ENCODE measurements around the gene CAVIN2.

CAVIN2 gene

GRCh38 chr2:191839918-191840804 lies 6.7 kb downstream of the CAVIN2 start:
- no peaks in the 10 kb centered on the region for H3K4me1 Mint-ChIP-seq (ENCODE audit: low read depth)
- H3K27me3 Mint-ChIP-seq (ENCODE audit: low read depth), result peaks cover 24% of the 10 kb centered on the region
- H3K4me3 Mint-ChIP-seq, result no peak overlapping the region

GRCh38 chr2:191838526-191838925 lies 8.4 kb downstream of the CAVIN2 start:
- H3K27me3 Mint-ChIP-seq (ENCODE audit: low read depth), result peaks cover 18% of the 10 kb centered on the region
- H3K36me3 Mint-ChIP-seq (ENCODE audit: low read depth), result no peaks in the 10 kb centered on the region
- no peak for DNase-seq (ENCODE audit: low spot score)
- no peaks in the 10 kb centered on the region for H3K4me1 Mint-ChIP-seq (ENCODE audit: low read depth)
- H3K4me3 Mint-ChIP-seq, result no peak overlapping the region
- H3K27ac Mint-ChIP-seq, result no peak overlapping the region
- H3K9me3 Mint-ChIP-seq, result no peaks in the 10 kb centered on the region

More at GRCh38 chr2:191839918-191840804, 6.7 kb downstream of the CAVIN2 start:
- no peaks in the 10 kb centered on the region for H3K36me3 Mint-ChIP-seq (ENCODE audit: low read depth)
- H3K27ac Mint-ChIP-seq, result no peak overlapping the region
- no peak for DNase-seq (ENCODE audit: low spot score)
- H3K9me3 Mint-ChIP-seq, result no peaks in the 10 kb centered on the region

- no peaks in the 10 kb centered on the region for H3K9me3 Mint-ChIP-seq
- H3K27ac Mint-ChIP-seq, result no peak overlapping the region
- H3K4me1 Mint-ChIP-seq (ENCODE audit: low read depth), result no peaks in the 10 kb centered on the region
- no peaks in the 10 kb centered on the region for H3K36me3 Mint-ChIP-seq (ENCODE audit: low read depth)
- DNase-seq (ENCODE audit: low spot score), result no peak
- H3K27me3 Mint-ChIP-seq (ENCODE audit: low read depth), result peaks cover 15% of the 10 kb centered on the region
- no peak overlapping the region for H3K4me3 Mint-ChIP-seq
Measured at GRCh38 chr2:191836853-191837769, 9.8 kb downstream of the CAVIN2 start.

- Mint-ChIP-seq H3K27me3 (ENCODE audit: low read depth) (peaks cover 15% of the 10 kb centered on the region), H3K36me3 (ENCODE audit: low read depth) (no peaks in the 10 kb centered on the region), H3K4me1 (ENCODE audit: low read depth) (no peaks in the 10 kb centered on the region), H3K9me3 (no peaks in the 10 kb centered on the region), H3K27ac (no peak overlapping the region), H3K4me3 (no peak overlapping the region)
- no peak for DNase-seq (ENCODE audit: low spot score)
Measured at GRCh38 chr2:191836471-191836852, 10.4 kb downstream of the CAVIN2 start.

- no peak for DNase-seq (ENCODE audit: low spot score)
- Mint-ChIP-seq H3K36me3 (ENCODE audit: low read depth) (no peaks in the 10 kb centered on the region), H3K27ac (no peak overlapping the region), H3K27me3 (ENCODE audit: low read depth) (peaks cover 15% of the 10 kb centered on the region), H3K4me1 (ENCODE audit: low read depth) (no peaks in the 10 kb centered on the region), H3K4me3 (no peak overlapping the region), H3K9me3 (no peaks in the 10 kb centered on the region)
Measured at GRCh38 chr2:191835539-191836350, 11.1 kb downstream of the CAVIN2 start.

- no peak overlapping the region for H3K4me3 Mint-ChIP-seq
- H3K4me1 Mint-ChIP-seq (ENCODE audit: low read depth), result no peaks in the 10 kb centered on the region
- H3K9me3 Mint-ChIP-seq, result no peaks in the 10 kb centered on the region
- no peaks in the 10 kb centered on the region for H3K36me3 Mint-ChIP-seq (ENCODE audit: low read depth)
- H3K27me3 Mint-ChIP-seq (ENCODE audit: low read depth), result peaks cover 15% of the 10 kb centered on the region
- no peak overlapping the region for H3K27ac Mint-ChIP-seq
- DNase-seq (ENCODE audit: low spot score), result no peak
Measured at GRCh38 chr2:191835100-191835499, 11.8 kb downstream of the CAVIN2 start.

- no peak overlapping the region for H3K27ac Mint-ChIP-seq
- H3K9me3 Mint-ChIP-seq, result no peaks in the 10 kb centered on the region
- H3K4me3 Mint-ChIP-seq, result no peak overlapping the region
- DNase-seq (ENCODE audit: low spot score), result no peak
- peaks cover 12% of the 10 kb centered on the region for H3K27me3 Mint-ChIP-seq (ENCODE audit: low read depth)
- H3K36me3 Mint-ChIP-seq (ENCODE audit: low read depth), result no peaks in the 10 kb centered on the region
- H3K4me1 Mint-ChIP-seq (ENCODE audit: low read depth), result no peaks in the 10 kb centered on the region
Measured at GRCh38 chr2:191833356-191833755, 13.5 kb downstream of the CAVIN2 start.

- H3K4me3 Mint-ChIP-seq, result no peak overlapping the region
- H3K27ac Mint-ChIP-seq, result no peak overlapping the region
- no peaks in the 10 kb centered on the region for H3K9me3 Mint-ChIP-seq
- no peaks in the 10 kb centered on the region for H3K36me3 Mint-ChIP-seq (ENCODE audit: low read depth)
- H3K4me1 Mint-ChIP-seq (ENCODE audit: low read depth), result no peaks in the 10 kb centered on the region
- peaks cover 8% of the 10 kb centered on the region for H3K27me3 Mint-ChIP-seq (ENCODE audit: low read depth)
- no peak for DNase-seq (ENCODE audit: low spot score)
Measured at GRCh38 chr2:191832668-191833067, 14.2 kb downstream of the CAVIN2 start.

- H3K27me3 Mint-ChIP-seq (ENCODE audit: low read depth), result peaks cover 11% of the 10 kb centered on the region
- DNase-seq (ENCODE audit: low spot score), result no peak
- no peaks in the 10 kb centered on the region for H3K36me3 Mint-ChIP-seq (ENCODE audit: low read depth)
- no peaks in the 10 kb centered on the region for H3K4me1 Mint-ChIP-seq (ENCODE audit: low read depth)
- H3K9me3 Mint-ChIP-seq, result no peaks in the 10 kb centered on the region
- H3K4me3 Mint-ChIP-seq, result no peak overlapping the region
- H3K27ac Mint-ChIP-seq, result no peak overlapping the region
Measured at GRCh38 chr2:191831410-191831994, 15.4 kb downstream of the CAVIN2 start.

GRCh38 chr2:191824398-191824797 lies 22.5 kb downstream of the CAVIN2 start:
- Mint-ChIP-seq H3K27me3 (ENCODE audit: low read depth) (peaks cover 15% of the 10 kb centered on the region), H3K4me3 (no peak overlapping the region), H3K9me3 (no peaks in the 10 kb centered on the region), H3K4me1 (ENCODE audit: low read depth) (no peaks in the 10 kb centered on the region), H3K27ac (no peak overlapping the region), H3K36me3 (ENCODE audit: low read depth) (no peaks in the 10 kb centered on the region)
- DNase-seq (ENCODE audit: low spot score), result no peak

GRCh38 chr2:191821078-191821477 lies 25.8 kb downstream of the CAVIN2 start:
- Mint-ChIP-seq H3K4me3 (no peak overlapping the region), H3K27me3 (ENCODE audit: low read depth) (peaks cover 18% of the 10 kb centered on the region), H3K36me3 (ENCODE audit: low read depth) (no peaks in the 10 kb centered on the region)

GRCh38 chr2:191818725-191819350 lies 28.1 kb downstream of the CAVIN2 start:
- Mint-ChIP-seq H3K27me3 (ENCODE audit: low read depth) (peaks cover 20% of the 10 kb centered on the region), H3K4me3 (no peak overlapping the region), H3K36me3 (ENCODE audit: low read depth) (no peaks in the 10 kb centered on the region), H3K9me3 (no peaks in the 10 kb centered on the region), H3K4me1 (ENCODE audit: low read depth) (no peaks in the 10 kb centered on the region), H3K27ac (no peak overlapping the region)
- DNase-seq (ENCODE audit: low spot score), result no peak

More at GRCh38 chr2:191821078-191821477, 25.8 kb downstream of the CAVIN2 start:
- H3K27ac Mint-ChIP-seq, result no peak overlapping the region
- DNase-seq (ENCODE audit: low spot score), result no peak
- no peaks in the 10 kb centered on the region for H3K9me3 Mint-ChIP-seq
- H3K4me1 Mint-ChIP-seq (ENCODE audit: low read depth), result no peaks in the 10 kb centered on the region

GRCh38 chr2:191818133-191818532 lies 28.8 kb downstream of the CAVIN2 start:
- H3K36me3 Mint-ChIP-seq (ENCODE audit: low read depth), result no peaks in the 10 kb centered on the region
- no peaks in the 10 kb centered on the region for H3K9me3 Mint-ChIP-seq
- H3K4me3 Mint-ChIP-seq, result no peak overlapping the region
- no peaks in the 10 kb centered on the region for H3K4me1 Mint-ChIP-seq (ENCODE audit: low read depth)
- DNase-seq (ENCODE audit: low spot score), result no peak
- no peak overlapping the region for H3K27ac Mint-ChIP-seq
- peaks cover 20% of the 10 kb centered on the region for H3K27me3 Mint-ChIP-seq (ENCODE audit: low read depth)
